ENCODE data around the gene LACTBL1.

LACTBL1 gene

DNA sequence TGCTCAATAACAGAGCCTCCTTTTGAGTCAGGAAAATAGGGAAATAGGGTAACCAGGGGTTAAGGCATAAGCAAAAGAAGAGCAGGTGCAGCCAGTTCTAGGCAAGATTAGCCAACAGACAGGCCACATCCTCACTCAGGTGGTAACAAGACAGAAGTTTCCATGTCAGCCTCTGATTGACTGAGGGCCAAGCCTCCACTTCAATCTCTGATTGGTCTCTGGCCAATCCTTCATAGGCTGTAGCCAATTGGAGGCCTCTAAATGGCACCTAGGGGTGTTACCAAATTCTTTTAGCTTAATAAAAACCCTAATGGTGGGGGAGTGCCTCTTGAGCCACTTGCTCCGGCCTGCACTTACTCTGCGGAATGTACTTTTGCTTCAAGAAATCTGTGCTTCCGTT lies 37.2 kb downstream of the LACTBL1 start:
- DNase-seq: no peak

DNA sequence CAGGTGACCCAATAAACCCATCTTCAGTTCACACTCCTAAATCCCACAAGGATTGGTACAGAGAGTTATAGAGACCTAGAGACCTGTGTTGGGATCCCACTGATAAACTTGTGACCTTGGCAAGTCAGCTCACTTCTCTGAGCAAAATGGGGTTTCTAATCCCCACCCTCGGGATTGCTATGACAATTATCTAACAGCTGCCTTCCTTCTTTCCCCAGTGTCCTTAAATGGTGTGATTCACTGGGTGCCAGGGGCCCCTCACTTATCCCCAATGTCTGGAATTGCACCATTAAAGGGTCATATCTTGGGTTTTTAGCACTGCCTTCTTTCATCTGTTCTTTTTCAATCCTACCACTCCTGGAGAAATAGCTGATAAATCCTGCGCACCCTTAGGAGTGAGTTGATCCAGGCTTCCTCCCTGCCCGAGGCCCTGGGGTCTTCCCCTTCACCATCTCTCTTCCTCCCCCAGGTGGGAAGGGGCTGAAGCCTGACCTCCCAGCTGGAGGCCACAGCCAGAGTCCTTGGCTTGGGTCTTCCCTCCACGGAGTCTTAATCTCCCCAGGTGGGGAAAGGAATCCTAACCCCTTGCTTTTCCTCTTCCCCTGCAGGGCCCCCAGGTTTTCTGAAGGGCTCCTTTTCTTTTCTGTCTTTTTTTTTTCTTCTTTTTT lies 39.7 kb downstream of the LACTBL1 start:
- DNase-seq: no peak

DNA sequence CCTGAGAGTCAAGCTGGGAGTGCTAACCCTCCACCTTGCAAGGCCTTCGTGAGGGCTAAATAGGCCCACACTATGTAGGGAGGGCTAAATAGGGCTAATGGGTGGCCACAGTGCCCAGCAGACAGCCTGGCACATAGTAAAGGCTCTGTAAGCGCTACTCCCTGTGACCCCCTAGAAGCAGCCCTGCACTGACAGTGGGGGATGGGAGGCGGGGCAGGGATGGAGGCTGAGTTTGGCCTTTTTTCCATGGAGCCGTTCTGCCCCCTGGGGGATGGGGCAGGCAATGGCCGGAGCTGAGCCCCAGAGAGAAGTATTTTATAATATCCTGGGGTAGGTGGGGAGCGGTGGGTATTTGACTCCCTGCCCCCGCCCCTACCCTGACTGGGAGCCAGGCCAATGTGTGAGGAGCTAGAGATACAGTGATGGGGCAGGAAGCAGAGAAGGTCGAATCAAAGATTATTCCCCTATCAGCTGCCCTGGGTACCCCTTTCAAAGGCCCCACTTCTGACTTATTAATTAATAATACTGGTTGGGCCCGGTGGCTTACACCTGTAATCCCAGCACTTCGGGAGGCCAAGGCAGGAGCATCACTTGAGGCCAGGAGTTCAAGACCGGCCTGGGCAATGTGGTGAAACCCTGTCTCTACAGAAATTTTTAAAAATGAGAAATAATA lies 42.3 kb downstream of the LACTBL1 start:
- peak; percentile 58 to 64 for DNase-seq

DNA sequence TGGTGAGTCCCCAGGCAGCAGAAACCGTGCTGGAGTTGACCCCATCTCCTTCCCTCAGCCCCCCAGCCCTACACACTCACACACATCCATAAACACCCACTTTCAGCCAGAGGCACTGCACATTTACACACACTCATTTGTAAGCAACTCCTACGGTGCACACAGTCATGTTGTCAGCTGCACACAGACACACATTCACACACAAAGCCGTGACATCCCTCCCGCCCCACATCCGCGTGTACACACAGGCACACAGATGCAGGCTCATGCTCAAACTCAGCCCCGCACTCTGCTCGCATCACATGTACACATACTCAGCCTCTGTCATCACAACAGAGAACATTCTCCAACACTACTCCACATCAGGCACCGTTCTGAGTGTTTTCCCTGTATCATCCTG lies 47.6 kb downstream of the LACTBL1 start:
- DNase-seq: no peak

DNA sequence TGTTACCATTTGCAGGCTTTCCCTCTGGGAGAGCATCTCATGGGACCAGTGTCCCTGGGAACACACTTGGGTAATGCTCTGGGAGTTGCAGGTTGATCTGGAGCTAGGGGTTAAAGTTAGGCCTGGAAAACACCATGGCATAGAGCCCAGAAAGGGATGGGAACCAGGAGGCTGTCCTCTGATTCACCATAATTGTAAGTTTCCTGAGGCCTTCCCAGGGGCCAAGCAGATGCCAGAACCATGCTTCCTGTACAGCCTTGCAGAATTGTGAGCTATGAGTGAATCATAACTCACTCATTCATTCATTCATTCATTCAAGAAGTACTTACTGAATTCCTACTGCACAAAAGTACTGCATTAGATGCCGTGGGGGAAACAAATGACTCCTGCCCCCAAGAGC lies 50.0 kb downstream of the LACTBL1 start:
- DNase-seq: no peak

DNA sequence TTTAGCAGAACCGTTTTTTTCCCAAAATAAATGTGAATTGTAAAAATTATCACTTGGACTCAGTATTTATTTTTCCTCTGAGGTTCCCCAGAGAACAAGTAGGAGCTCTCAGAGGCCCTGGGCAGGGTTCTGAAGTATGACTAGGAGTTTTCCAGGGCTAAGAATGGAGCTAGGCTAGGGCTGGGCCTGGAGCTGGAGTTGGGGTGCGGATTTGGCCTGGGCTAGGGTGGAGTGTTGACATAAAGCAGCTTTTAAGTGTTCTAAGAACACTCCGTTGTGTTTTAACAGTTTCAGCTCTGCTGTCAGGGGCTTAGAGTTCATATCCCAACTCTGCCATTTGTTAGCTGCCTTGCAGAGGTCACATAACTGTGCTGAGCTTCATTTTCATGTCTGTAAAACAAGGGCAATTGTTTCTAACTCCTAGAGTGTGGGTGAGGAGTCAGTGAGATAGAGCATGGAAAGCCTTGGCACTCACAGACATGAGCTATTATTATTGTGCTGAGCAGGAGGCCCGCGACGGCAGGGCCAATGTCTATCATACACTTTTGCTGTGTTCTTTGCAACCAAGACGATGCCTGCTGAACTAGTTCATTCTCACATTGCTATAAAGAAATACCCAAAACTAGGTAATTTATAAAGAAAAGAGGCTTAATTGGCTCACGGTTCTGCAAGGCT lies 51.1 kb downstream of the LACTBL1 start:
- DNase-seq: no peak

DNA sequence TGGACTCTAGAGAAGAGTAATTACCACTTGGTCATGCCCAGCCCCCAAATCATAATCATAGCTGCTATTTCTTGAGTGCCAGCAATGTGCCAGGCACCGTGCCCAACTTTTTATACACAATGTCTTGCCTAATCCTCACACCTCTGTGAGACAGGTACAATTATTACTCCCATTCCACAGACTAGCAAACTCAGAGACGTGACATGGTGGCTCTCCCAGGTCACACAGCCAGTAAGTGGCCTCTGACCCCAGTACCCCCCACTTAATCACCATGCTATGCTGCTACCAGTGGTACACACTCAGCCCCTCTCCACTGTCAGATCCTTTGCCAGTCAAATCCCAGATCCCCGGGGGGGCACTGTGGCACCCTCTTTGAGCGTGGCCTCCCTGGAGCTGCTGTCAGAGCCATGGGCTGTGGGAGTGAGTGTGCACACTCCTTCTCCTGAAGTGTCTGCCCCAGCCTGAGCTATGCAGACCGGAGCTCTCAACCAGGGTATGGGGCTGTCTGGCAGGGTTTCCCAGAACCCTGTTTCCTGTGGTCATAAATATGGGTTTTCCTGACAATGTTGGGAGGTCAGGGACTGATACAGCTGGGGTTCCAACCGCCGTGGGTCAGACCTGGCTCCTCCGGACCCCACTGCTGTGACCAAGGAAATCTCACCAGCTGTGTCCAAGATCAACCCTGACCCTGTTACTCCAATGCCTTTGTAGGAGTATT lies 51.8 kb downstream of the LACTBL1 start:
- no peak for DNase-seq

DNA sequence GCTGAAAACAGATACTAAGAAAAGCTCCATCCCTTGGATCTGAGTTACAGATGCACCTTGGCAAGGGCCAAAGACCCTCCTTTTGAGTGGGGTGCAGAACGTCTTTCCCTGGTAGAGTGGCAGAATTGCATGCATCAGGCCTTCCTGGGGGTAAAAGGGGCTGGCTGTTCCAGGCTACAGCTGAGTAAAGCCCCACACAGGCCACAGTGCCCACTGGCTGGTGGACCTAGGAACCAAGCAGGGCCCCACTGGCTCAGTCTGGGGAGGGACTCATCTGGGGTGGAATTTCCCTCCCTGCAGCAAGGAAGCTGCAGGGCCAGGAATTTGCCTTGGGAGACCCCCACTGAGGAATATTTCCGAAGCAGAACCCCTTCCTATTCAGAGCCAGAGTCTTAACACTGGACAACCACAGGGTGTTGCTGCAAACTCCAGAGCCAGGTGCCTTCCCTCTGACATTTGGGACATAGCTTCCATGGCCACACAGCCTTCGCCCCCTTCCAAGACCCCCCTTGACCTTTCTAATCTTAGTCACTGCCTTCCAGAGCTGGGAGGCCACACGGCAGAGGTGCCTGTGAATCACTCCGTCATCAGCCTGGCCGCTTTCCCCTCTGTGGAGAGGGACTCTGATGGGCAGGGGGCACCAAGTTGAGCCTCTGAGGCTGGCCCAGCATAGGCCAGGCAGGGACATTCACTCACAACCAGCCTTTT lies 52.5 kb downstream of the LACTBL1 start:
- DNase-seq: no peak

DNA sequence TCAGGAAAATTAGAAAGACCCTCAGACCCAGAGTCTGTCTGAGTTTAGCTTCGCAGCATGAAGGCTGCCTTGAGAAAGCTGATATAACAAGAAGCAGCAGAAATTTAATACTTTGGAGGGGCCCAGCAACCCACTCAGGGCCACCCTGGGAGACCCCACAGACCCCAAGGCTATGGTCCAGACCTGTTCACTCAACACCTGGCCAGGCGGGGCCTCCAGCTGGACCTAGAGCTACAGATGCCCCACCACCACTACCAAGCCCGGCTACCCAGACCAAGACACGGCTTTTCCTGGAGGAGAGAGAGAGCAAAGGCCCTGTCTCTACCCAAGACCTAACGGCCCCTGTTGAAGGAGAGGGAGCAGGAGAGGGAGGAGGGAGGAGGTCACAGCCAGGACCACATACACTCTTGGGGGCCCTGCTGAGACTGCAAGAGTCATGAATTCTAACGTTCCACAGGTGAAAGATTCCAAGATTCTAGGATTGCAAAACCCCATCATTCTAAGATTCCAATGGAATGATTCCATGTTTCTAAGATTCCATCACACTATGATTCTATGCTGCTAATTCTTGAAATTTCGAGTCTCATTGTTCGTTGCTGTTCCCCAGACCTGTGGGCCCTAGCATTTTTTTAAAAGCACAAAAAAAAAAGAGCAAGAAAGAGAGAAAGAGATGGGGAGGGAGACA lies 53.2 kb downstream of the LACTBL1 start:
- no peak for DNase-seq

DNA sequence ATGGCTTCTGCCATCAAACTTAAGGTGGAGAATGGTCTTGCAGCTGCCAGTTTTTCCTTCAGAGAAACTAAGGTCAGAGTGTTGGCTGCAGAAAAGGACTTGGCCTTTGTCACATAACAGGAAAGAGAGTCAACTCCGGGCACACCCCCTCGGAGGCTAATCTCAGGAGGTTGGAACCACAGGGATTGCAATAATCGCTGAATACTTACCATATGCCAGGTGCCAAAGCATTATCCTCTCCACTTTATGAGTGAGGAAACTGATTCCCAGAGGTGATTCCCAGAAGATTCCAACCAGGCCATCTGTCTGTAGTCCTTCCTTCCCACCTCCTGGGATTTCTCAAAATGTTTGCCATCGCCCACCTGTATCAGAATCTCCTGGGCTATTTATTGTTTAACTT lies 54.0 kb downstream of the LACTBL1 start:
- DNase-seq: no peak

DNA sequence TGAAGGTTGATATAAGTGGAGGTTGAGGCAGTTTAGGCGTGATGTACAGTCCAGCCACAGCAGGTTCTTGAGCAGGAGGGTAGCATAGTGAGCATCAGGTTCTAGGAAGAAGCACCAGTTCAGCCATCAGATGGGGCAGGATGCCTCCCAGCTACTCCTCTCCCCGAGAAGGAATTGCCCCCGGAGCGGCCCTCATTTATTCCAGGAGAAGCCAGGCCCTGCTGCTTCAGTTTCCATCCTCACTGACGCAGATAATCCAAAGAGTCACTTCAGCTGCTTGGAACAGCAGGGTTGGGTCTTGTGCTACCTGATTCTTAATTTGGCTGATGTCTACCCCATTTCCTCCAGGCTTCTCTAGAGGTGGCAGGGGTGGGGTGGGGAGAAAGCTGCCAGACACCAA lies 54.7 kb downstream of the LACTBL1 start:
- DNase-seq: no peak

DNA sequence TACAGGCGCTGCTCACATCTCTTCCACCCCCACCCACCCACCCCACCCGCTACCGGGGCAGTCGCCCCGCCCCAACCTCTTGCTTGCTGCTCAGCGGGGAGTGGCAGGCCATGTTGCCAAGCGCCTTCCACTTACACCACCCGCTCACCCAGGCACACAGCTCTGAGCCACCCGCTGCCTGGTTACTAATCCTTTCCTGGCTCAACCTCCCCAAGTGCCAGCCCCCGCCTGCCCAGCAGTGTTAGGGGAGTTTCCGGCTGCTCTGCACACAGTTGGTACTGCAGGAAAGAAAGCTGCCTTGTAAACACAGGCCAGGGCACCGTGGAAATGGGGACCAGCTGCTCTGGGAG lies 56.2 kb downstream of the LACTBL1 start:
- DNase-seq: no peak

DNA sequence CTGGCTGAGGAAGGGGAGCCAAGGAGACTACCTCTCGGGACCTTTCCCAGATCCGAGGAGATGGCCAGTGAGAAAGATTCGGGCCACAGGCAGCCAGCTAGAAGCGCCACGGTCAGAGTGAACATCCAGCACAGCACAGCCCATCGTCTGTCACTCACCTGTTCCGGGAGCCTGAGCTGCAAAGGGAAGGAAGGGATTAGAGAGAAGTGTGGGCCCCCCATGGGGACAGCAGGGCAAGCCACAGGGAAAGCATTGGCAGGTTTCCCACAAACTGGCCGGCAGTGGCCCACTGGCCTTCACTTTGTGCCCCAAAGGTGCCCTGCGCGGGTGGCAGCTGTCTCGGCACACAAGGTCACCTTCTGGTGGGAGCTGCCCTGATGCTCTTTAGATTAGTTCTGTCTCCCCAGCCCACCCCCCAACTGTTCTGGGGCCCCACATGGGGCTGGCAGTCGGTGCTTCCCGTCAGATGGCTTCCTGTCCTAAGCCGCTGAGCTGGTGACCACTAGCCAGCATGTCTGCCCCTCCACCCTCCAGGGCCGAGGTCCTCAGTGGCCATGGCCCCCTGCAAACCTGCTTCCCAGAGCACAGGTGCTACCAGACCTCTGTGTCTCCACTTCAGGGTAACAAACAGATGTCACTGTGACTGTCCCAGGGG lies 56.7 kb downstream of the LACTBL1 start:
- no peak for DNase-seq

DNA sequence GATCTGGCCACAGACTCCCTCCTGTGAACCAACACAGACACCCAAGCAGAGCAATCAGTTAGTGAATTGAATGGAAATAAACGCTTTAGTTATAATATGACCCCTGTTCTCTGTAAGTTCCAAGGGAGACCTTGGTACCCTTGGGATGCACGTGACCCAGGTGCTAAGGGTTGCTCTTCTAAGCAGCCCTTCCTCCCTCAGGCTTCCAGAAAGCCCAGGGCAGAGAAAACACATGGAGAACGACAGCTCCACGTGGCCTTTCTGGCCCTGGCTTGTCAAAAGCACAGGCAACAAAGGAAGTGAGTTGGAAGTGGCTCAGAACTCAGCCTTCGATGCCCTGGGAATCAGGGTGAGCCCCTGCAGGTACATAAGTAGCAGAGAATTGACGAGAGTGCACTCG lies 57.4 kb downstream of the LACTBL1 start:
- no peak for DNase-seq

DNA sequence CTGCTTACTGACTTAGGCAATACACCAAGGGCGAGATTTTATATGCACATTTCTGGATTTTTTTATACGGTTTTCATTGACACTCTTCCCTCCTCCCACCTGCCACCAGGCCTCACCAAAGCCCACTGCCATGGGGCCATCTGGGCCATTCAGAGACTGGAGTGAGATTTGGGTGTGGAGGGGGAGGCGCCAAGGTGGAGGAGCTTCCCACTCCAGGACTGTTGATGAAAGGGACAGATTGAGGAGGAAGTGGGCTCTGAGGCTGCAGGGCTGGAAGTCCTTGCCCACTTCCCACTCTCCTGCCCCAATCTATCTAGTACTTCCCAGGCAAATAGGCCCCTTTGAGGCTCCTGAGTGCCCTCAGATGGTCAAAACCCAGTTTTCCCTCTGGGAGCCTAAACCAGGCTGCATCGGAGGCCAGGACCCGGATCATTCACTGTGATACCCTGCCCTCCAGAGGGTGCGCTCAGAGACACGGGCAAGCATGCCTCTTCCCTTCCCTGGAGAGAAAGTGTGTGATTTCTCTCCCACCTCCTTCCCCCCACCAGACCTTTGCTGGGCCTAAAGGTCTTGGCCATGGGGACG lies 57.9 kb downstream of the LACTBL1 start:
- no peak for DNase-seq

DNA sequence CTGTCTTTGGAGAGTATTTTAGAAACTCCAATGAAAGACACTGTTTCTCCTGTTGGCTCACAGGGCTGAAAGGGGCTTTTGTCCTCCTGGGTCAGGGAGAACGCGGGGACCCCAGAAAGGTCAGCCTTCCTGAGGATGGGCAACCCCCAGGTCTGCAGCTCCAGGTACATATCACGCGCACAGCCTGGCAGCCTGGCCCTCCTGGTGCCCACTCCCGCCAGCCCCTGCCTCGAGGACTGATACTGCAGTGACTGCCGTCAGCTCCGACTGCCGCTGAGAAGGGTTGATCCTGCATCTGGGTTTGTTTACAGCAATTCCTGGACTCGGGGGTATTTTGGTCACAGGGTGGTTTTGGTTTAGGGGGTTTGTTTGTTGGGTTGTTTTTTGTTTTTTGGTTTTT lies 58.5 kb downstream of the LACTBL1 start:
- no peak for DNase-seq

DNA sequence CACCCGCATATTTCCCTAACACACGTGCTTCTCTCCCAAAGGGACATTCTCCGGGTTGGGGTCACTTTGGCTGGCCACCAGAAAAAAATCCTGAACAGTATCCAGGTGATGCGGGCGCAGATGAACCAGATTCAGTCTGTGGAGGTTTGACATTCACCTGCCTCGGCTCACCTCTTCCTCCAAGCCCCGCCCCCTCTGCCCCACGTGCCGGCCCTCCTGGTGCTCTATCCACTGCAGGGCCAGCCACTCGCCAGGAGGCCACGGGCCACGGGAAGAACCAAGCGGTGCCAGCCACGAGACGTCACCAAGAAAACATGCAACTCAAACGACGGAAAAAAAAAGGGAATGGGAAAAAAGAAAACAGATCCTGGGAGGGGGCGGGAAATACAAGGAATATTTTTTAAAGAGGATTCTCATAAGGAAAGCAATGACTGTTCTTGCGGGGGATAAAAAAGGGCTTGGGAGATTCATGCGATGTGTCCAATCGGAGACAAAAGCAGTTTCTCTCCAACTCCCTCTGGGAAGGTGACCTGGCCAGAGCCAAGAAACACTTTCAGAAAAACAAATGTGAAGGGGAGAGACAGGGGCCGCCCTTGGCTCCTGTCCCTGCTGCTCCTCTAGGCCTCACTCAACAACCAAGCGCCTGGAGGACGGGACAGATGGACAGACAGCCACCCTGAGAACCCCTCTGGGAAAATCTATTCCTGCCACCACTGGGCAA lies 59.1 kb downstream of the LACTBL1 start:
- DNase-seq: no peak

DNA sequence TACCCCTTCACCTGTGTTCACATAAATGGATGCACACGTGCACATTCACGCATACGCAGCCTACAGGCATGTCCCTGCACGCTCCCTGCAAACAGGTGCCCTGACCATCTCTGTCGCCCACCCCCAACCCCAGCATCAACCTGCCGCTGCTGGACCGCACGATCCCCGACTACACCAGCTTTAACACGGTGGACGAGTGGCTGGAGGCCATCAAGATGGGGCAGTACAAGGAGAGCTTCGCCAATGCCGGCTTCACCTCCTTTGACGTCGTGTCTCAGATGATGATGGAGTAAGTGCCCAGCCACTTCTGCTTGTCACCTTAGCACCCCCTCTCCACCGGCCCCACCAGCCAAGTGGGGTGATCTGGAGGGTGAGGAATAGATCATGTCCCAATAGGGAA lies 60.4 kb downstream of the LACTBL1 start:
- DNase-seq: no peak

DNA sequence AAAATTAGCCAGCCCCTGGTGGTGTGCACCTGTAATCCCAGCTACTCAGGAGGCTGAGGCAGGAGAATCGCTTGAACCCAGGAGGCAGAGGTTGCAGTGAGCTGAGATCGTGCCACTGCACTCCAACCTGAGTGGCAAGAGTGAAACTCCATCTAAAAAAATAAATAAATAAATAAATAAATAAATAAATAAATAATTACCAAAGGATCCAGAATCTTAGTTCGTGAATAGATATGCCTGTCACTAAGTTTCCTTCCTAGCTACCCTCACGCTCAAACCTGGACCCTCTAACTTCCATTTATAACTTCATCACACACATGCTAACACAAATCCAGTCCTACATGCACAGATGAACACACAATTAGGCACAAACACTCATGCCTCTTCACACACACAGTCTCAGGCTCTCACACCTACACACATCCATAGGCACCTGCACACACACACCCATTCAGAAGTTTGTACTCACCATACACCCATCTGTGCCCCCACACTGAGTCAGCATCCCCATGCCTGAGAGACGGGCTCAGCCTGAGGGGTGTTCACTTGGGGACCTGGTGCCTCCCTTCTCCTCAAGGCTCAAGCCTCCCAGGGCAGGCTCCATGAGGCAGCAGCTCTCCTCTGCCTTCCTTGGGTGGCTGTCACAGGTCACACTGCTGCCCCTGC lies 61.5 kb downstream of the LACTBL1 start:
- DNase-seq: no peak

DNA sequence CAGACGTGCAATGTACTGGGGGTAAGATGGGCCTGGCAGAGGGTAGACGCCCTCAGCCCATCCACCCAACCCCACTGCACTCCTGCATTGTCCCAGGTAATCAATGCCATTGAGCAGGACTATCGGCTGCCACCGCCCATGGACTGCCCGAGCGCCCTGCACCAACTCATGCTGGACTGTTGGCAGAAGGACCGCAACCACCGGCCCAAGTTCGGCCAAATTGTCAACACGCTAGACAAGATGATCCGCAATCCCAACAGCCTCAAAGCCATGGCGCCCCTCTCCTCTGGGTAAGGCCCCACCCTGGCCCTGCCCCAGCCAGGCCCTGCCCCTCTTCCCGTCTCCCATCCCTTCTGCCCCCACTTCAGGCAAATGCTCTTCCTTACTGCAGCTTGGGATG lies 62.4 kb downstream of the LACTBL1 start:
- no peak for DNase-seq
